KOPT-K1 (cell line): ENCODE results near the gene NOLC1.
"Not testable (repeated sequence)": the region's sequence is repeated elsewhere in the genome, so short reads cannot be mapped to it uniquely, and the experiment has no call there.

ENCODE experiments used
- H3K27ac ChIP-seq: fragments of 200-600 bp; sonication (generic); 2 replicates; pipeline ENCODE4 v1.5.1; 2016; ENCODE audit warnings: antibody characterized with exemption, mild to moderate bottlenecking, low read depth, low read length; ENCODE audit not compliant: poor library complexity, severe bottlenecking
- H3K36me3 ChIP-seq: fragments of 200-600 bp; sonication (generic); 2 replicates; pipeline ENCODE4 v1.5.1; 2017; ENCODE audit warnings: antibody characterized with exemption, mild to moderate bottlenecking, low read length, moderate library complexity; ENCODE audit not compliant: insufficient read depth
- H3K9me3 ChIP-seq: fragments of 200-600 bp; sonication (generic); 2 replicates; pipeline ENCODE4 v1.5.1; 2017; ENCODE audit warnings: antibody characterized with exemption, low read length, mild to moderate bottlenecking; ENCODE audit not compliant: insufficient read depth, poor library complexity, severe bottlenecking

The NOLC1 gene

DNA sequence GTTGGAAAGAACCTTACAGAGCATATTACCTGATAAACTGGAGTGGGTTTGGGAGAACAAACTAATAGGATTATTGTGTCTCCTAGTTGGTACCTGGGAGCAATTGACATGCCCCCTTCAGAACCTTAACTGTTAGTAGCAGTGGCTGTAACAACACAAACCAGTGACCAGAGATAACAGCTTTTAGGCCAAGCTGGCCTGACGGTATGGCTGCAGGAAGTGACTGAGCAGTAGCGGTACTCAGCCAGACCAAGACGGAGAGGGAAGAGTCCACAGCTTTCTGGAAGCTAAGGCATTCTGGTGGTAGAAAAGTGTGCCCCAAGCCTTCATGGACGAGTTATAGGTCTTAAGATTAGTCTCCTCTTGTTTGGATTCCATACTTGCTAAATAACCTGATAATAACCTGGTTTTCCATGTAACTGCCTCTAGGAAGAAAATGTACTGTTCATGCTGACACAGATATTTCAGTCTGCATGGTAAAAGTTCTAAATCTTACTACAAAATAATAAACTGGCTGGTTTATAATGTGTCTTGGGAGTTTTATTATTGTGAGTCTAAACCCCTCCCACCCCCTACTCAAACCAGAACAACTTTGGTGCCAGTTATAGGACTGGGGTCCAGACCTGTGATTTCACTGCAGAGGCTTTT is 11.3 kb downstream of the NOLC1 start:
- H3K9me3 ChIP-seq: no peaks in the 10 kb centered on the region
- H3K36me3 ChIP-seq: peaks cover 63% of the 10 kb centered on the region
- H3K27ac ChIP-seq: no peak overlapping the region

- Histone ChIP-seq H3K36me3 (peaks cover 19% of the 10 kb centered on the region), H3K9me3 (no peaks in the 10 kb centered on the region), H3K27ac (no peak overlapping the region)
Measured at GRCh38 chr10:102167861-102168260, 15.7 kb downstream of the NOLC1 start.

- H3K9me3 ChIP-seq: no peaks in the 10 kb centered on the region
- H3K27ac ChIP-seq: no peak overlapping the region
- peaks cover 4% of the 10 kb centered on the region; the same call in 1 of the 2 replicates for H3K36me3 ChIP-seq
Measured at GRCh38 chr10:102170602-102171001, 18.4 kb downstream of the NOLC1 start.

DNA sequence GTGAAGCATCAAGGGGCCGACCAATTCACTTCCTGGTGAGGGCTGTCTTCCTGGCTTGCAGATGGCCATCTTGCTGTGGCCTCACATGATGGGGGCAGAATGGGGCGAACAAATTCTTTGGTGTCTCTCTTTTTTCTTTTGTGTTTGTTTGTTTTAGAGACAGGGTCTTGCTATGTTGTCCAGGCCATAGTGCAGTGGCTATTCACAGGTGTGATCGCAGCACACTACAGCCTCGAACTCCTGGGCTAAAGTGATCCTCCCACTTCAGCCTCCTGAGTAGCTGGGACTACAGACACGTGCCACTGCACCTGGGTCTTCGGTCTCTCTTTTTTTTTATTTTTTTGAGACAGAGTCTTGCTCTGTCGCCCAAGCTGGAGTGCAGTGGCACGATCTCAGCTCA is 20.1 kb downstream of the NOLC1 start:
- Histone ChIP-seq H3K27ac (no peak overlapping the region), H3K36me3 (no peaks in the 10 kb centered on the region), H3K9me3 (no peaks in the 10 kb centered on the region)

DNA sequence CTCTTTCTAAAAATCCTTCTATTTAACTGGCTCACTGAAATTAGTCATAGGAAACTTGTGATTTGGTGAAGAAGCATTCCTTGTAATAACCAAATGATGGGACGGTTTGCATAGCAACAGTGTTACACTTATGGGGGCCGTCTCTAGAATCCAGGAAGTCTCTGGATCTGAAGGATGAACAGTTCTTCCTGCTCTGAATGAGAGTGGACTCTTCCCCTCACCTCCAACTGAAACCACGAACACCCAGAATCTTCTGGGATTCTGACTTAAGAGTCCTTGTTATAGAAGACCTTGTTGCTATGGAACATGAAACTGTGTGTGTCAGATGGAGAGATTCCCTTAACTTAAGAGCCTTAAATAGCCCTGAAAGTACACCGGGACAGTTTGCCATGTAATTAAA is 23.2 kb downstream of the NOLC1 start:
- H3K9me3 ChIP-seq: no peaks in the 10 kb centered on the region
- H3K27ac ChIP-seq: no peak overlapping the region
- no peaks in the 10 kb centered on the region for H3K36me3 ChIP-seq

DNA sequence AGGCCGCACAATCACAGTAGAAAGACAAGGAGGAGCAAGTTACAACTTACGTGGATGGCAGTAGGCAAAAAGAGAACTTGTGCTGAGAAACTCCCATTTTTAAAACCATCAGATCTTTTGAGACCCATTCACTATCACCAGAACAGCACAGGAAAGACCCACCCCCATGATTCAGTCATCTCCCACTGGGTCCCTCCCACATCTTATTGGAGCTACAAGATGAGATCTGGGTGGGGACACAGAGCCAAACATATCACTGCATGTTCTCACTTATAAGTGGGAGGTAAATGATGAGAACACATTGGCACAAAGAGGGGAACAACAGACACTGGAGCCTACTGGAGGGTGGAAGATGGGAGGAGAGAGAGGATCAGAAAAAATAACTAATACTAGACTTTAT is 32.4 kb downstream of the NOLC1 start:
- Histone ChIP-seq H3K9me3 (peaks cover 28% of the 10 kb centered on the region), H3K27ac (no peak overlapping the region), H3K36me3 (no peaks in the 10 kb centered on the region)

- Histone ChIP-seq H3K9me3 (peaks cover 34% of the 10 kb centered on the region), H3K27ac (no peak overlapping the region), H3K36me3 (no peaks in the 10 kb centered on the region)
Measured at GRCh38 chr10:102185272-102185671, 33.1 kb downstream of the NOLC1 start.

DNA sequence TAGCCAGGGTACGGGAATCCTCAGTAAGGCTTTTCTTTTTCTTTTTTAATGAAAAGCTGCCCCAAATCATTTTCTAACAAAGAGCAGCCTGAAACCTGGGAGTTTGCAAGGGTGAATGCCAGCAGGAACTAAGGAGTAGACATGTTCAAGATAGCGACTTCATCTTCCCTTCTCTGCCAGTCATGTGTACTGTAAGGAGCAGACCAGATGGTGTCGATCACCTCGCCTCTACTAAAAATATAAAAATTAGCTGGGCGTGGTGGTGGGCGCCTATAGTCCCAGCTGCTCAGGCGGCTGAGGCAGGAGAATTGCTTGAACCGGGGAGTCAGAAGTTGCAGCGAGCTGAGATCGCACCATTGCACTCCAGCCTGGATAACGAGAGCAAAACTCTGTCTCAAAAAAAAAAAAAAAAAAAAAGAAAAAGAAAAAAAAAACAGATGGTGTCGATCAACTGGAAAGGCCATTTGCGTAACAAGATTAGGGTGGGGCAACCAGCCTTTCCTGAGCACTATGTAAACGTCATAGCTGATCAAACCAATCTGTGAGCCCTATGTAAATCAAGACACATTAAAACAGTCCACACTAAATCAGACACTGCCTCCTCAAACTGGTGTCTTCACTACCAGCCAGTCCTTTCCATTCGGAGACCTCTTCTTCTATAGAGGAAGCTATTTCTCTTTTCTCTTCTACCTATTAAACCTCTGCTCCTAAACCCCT is 33.8 kb downstream of the NOLC1 start:
- H3K36me3 ChIP-seq: no peaks in the 10 kb centered on the region
- peaks cover 40% of the 10 kb centered on the region for H3K9me3 ChIP-seq
- H3K27ac ChIP-seq: no peak overlapping the region

- Histone ChIP-seq H3K9me3 (peaks cover 59% of the 10 kb centered on the region), H3K36me3 (no peaks in the 10 kb centered on the region), H3K27ac (no peak overlapping the region)
Measured at GRCh38 chr10:102188298-102188940, 36.2 kb downstream of the NOLC1 start.

GRCh38 chr10:102188941-102189898 is 37.0 kb downstream of the NOLC1 start:
- Histone ChIP-seq H3K27ac (peak overlapping the region; percentile 35), H3K9me3 (peaks cover 59% of the 10 kb centered on the region)
- H3K36me3 ChIP-seq: not testable (repeated sequence)

DNA sequence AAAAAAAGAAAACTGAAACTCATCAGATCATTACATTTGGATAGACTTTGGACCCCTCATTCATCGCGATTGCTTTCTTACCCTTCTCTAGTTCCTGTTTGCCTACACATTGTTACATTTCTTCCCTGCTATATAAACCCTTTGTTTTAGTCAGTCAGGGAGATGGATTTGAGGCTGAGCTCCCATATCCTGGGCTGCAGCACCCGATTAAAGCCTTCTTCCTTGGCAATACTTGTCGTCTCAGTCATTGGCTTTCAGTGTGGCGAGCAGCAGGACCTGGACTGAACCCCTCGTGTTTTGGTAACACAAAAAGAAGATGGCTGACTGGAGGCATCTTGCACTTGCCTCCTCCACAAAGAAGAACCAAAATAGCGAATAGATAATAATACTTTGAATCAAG is 39.8 kb downstream of the NOLC1 start:
- H3K9me3 ChIP-seq: peaks cover 40% of the 10 kb centered on the region
- no peak overlapping the region for H3K27ac ChIP-seq
- no peaks in the 10 kb centered on the region for H3K36me3 ChIP-seq

DNA sequence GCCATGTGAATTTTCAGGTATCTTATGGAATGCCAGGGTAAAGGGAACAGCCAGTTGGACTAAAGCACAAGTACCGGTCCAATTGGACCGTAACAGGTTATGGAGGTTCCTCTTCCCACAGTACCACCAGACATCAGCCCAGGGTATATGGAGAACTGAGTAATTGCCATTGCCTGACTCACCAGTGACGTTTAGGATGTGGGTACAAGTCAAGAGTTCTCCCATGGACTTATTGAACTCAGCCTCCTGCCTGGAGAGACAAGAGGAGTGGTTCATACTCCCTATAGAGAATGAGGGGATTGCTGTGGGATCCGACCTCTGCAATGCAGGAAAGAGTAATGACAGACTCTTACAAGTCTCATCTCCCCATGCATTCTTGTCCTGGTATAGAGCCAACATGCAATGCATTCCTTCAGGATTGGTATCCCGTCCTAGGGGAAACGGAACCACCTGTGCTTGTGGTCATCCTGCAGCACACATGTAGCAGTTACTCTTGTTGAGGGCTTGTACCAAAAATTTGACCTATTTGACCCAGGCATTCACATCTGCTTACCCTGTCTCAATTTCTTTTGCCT is 43.2 kb downstream of the NOLC1 start:
- Histone ChIP-seq H3K36me3 (no peaks in the 10 kb centered on the region), H3K27ac (no peak overlapping the region), H3K9me3 (peaks cover 33% of the 10 kb centered on the region)

- Histone ChIP-seq H3K27ac (no peak overlapping the region), H3K9me3 (peaks cover 19% of the 10 kb centered on the region)
Measured at GRCh38 chr10:102196893-102197292, 44.7 kb downstream of the NOLC1 start.

GRCh38 chr10:102198027-102198426 is 45.8 kb downstream of the NOLC1 start:
- Histone ChIP-seq H3K27ac (no peak overlapping the region), H3K9me3 (peaks cover 8% of the 10 kb centered on the region), H3K36me3 (no peaks in the 10 kb centered on the region)

More at GRCh38 chr10:102196893-102197292, 44.7 kb downstream of the NOLC1 start:
- H3K36me3 ChIP-seq: no peaks in the 10 kb centered on the region
